ENCODE data around the gene ZSWIM4. TPM values are rescaled to one million over a fixed set of nuclear protein-coding genes. Genes with fewer than 3 reads are reported as not detected.
"Not testable (repeated sequence)": the region's sequence is repeated elsewhere in the genome, so short reads cannot be mapped to it uniquely, and the experiment has no call there.

Gene ZSWIM4
- total RNA-seq, 6 experiments from 2014 or later = 0.98 to 3.7 (median 1.7) TPM

- H3K9me3 ChIP-seq = no peaks in the 10 kb centered on the region
- H3K27ac ChIP-seq = peak within 1 kb of the TSS; percentile 47 to 71 (median 62)
- TF ChIP-seq CTCF (IDR thresholded peaks at IDR 0.05) (no peak), POLR2A (IDR thresholded peaks at IDR 0.05) (peak; percentile 73)
- peak; percentile 98 to 99 (median 98) for ATAC-seq
- no peaks in the 10 kb centered on the region for H3K27me3 ChIP-seq
- H3K4me3 ChIP-seq = peak within 1 kb of the TSS; percentile 82 to 85 (median 83)
- intact Hi-C loops (cut with DNase I) = no loop called here
- WGBS (ENCODE audit: insufficient coverage, low coverage, low lambda C conversion rate, missing lambda C conversion rate) = under 1% methylated on average over 52 of the region's 61 CpGs
- peaks cover 0 to 39% (median 13%) of the 10 kb centered on the region in 4 donors for H3K36me3 ChIP-seq
- H3K4me1 ChIP-seq = peaks cover 0 to 13% (median 2%) of the 10 kb centered on the region in 4 donors
- DNase-seq = peak; percentile 89 to 94 (median 92)
Measured at GRCh38 chr19:13774217-13775191, 20.7 kb upstream of the ZSWIM4 start, which contains the start of gene C19orf53. C19orf53 (plus strand) TSS chr19:13774456; CDS start chr19:13774478, 22 bp downstream.

- intact Hi-C loops (cut with DNase I) = no loop called here
- no peak overlapping the region for H3K27ac ChIP-seq
- ATAC-seq (no peak), DNase-seq (no peak)
- H3K4me3 ChIP-seq = no peak overlapping the region
- no peaks in the 10 kb centered on the region for H3K9me3 ChIP-seq
- H3K27me3 ChIP-seq = no peaks in the 10 kb centered on the region
- peaks cover 0 to 12% (median 6%) of the 10 kb centered on the region in 4 donors for H3K36me3 ChIP-seq
- 91% methylated on average over 6 of the region's 9 CpGs for WGBS (ENCODE audit: insufficient coverage, low coverage, low lambda C conversion rate, missing lambda C conversion rate)
- TF ChIP-seq POLR2A (IDR thresholded peaks at IDR 0.05) (no peak), CTCF (IDR thresholded peaks at IDR 0.05) (no peak)
- H3K4me1 ChIP-seq = peaks cover 0 to 13% (median 2%) of the 10 kb centered on the region in 4 donors
Measured at GRCh38 chr19:13778398-13778797, 16.8 kb upstream of the ZSWIM4 start.

GRCh38 chr19:13778847-13779246, 16.4 kb upstream of the ZSWIM4 start:
- intact Hi-C loops (cut with DNase I) = no loop called here
- H3K27me3 ChIP-seq = no peaks in the 10 kb centered on the region
- no peak overlapping the region for H3K4me3 ChIP-seq
- H3K4me1 ChIP-seq = peaks cover 0 to 11% (median 2%) of the 10 kb centered on the region in 4 donors
- TF ChIP-seq CTCF (IDR thresholded peaks at IDR 0.05) (no peak), POLR2A (IDR thresholded peaks at IDR 0.05) (no peak)
- no peak overlapping the region for H3K27ac ChIP-seq
- ATAC-seq = no peak
- H3K9me3 ChIP-seq = no peaks in the 10 kb centered on the region
- WGBS (ENCODE audit: insufficient coverage, low coverage, low lambda C conversion rate, missing lambda C conversion rate) = 59% methylated on average over 4 of the region's 6 CpGs
- no peak for DNase-seq
- H3K36me3 ChIP-seq = peaks cover 0 to 12% (median 6%) of the 10 kb centered on the region in 4 donors

- intact Hi-C loops (cut with DNase I); H3K4me1 ChIP-seq; H3K9me3 ChIP-seq; H3K4me3 ChIP-seq; H3K27me3 ChIP-seq; ATAC-seq; DNase-seq; H3K27ac ChIP-seq: not testable (repeated sequence)
- 92% methylated on average over 8 of the region's 8 CpGs for WGBS (ENCODE audit: insufficient coverage, low coverage, low lambda C conversion rate, missing lambda C conversion rate)
- peaks cover 0 to 12% (median 6%) of the 10 kb centered on the region in 4 donors for H3K36me3 ChIP-seq
Measured at GRCh38 chr19:13779794-13780193, 15.4 kb upstream of the ZSWIM4 start.

- ATAC-seq (peak; percentile 40 to 72 (median 60)), DNase-seq (no peak)
- H3K27me3 ChIP-seq = no peaks in the 10 kb centered on the region
- no peak for TF ChIP-seq POLR2A (IDR thresholded peaks at IDR 0.05)
- no peak for TF ChIP-seq CTCF (IDR thresholded peaks at IDR 0.05)
- 19% methylated on average over 3 of the region's 5 CpGs for WGBS (ENCODE audit: insufficient coverage, low coverage, low lambda C conversion rate, missing lambda C conversion rate)
- H3K4me1 ChIP-seq = no peaks in the 10 kb centered on the region
- H3K27ac ChIP-seq = no peak overlapping the region
- H3K4me3 ChIP-seq = no peak overlapping the region
- H3K9me3 ChIP-seq = no peaks in the 10 kb centered on the region
- peaks cover 0 to 12% (median 6%) of the 10 kb centered on the region in 4 donors for H3K36me3 ChIP-seq
- intact Hi-C loops (cut with DNase I) = no loop called here
Measured at GRCh38 chr19:13781547-13781946, 13.7 kb upstream of the ZSWIM4 start.

Data from right lobe of liver (tissue), 6 donors.